Fibroblast of lung (primary cell): ENCODE results near the gene TAOK2. TPM values are rescaled to one million over a fixed set of nuclear protein-coding genes. Genes with fewer than 3 reads are reported as not detected.

Experiments
- DNase-seq, 2 donors: peaks; one replicate each; pipeline versions ENCODE4 v3.0.0 to v3.0.0-alpha.2; 2010; ENCODE audit warnings: low read depth in 2 of 2
- H2AFZ ChIP-seq: 2 replicates; pipeline ENCODE4 v1.5.1; 2012; ENCODE audit warnings: low read length, control low read depth, inconsistent platforms
- H3K27ac ChIP-seq: 2 replicates; pipeline ENCODE4 v1.5.1; 2011; ENCODE audit warnings: low read length, control low read depth; ENCODE audit not compliant: insufficient read depth
- H3K27me3 ChIP-seq: 2 replicates; pipeline ENCODE4 v1.5.1; 2011; ENCODE audit warnings: mild to moderate bottlenecking, low read length; ENCODE audit not compliant: control insufficient read depth, insufficient read depth
- H3K36me3 ChIP-seq: 2 replicates; pipeline ENCODE4 v1.5.1; 2011; ENCODE audit warnings: low read length; ENCODE audit not compliant: control insufficient read depth, insufficient read depth
- H3K4me1 ChIP-seq: 2 replicates; pipeline ENCODE4 v1.5.1; 2011; ENCODE audit warnings: low read length; ENCODE audit not compliant: control insufficient read depth, insufficient read depth; ENCODE audit errors: extremely low read depth
- H3K4me2 ChIP-seq: 2 replicates; pipeline ENCODE4 v1.5.1; 2011; ENCODE audit warnings: low read length, control low read depth; ENCODE audit not compliant: insufficient read depth; ENCODE audit errors: extremely low read depth
- H3K4me3 ChIP-seq, 4 experiments: fragments of 200-600 bp in 1 of 4; sonication (generic) in 1 of 4; replicated peaks in 1 of 4; 2 replicates each; pipeline ENCODE4 v1.5.1; 2011 to 2016; ENCODE audit warnings: low read length in 4 of 4, low read depth in 3 of 4, mild to moderate bottlenecking in 3 of 4, control low read depth in 2 of 4, inconsistent platforms in 1 of 4, mixed read lengths in 1 of 4; ENCODE audit not compliant: insufficient read depth in 1 of 4; ENCODE audit errors: control extremely low read depth in 1 of 4
- H3K79me2 ChIP-seq: 2 replicates; pipeline ENCODE4 v1.5.1; 2012; ENCODE audit warnings: mild to moderate bottlenecking, low read length, inconsistent platforms; ENCODE audit not compliant: control insufficient read depth, insufficient read depth
- H3K9ac ChIP-seq: 2 replicates; pipeline ENCODE4 v1.5.1; 2011; ENCODE audit warnings: mild to moderate bottlenecking, low read length, control low read depth; ENCODE audit not compliant: insufficient read depth
- H3K9me3 ChIP-seq: 2 replicates; pipeline ENCODE4 v1.5.1; 2012; ENCODE audit warnings: low read depth, low read length; ENCODE audit not compliant: control insufficient read depth, insufficient read depth
- H4K20me1 ChIP-seq: 2 replicates; pipeline ENCODE4 v1.5.1; 2011; ENCODE audit warnings: low read length; ENCODE audit not compliant: control insufficient read depth, insufficient read depth; ENCODE audit errors: extremely low read depth
- CTCF ChIP-seq, 2 donors: IDR thresholded peaks in 1 of 2; conservative IDR thresholded peaks in 1 of 2; 1 replicate in 1 of 2; 2 replicates in 1 of 2; pipeline ENCODE4 v1.5.1; 2011 to 2012; ENCODE audit warnings: low read length in 2 of 2, control low read depth in 1 of 2, inconsistent platforms in 1 of 2, low read depth in 1 of 2, mild to moderate bottlenecking in 1 of 2
- EZH2 ChIP-seq: IDR thresholded peaks from 2 replicates; pipeline ENCODE4 v1.5.1; 2012; ENCODE audit warnings: low read length, control low read depth, mild to moderate bottlenecking; ENCODE audit errors: missing control alignments
- polyA plus RNA-seq, 2 donors: library from polyadenylated mRNA; depleted of rRNA in 1 of 2; stranded (reverse) in 1 of 2; unstranded in 1 of 2; fragments of >200 nt; gene quantifications; 2 replicates each; pipeline ENCODE4 v1.2.1, GENCODE V29; 2011 to 2012; ENCODE audit warnings: missing spikeins in 1 of 2
- total RNA-seq: library from RNA; depleted of rRNA; stranded (reverse); fragments of >200 nt; gene quantifications from 2 replicates; pipeline ENCODE4 v1.2.1, GENCODE V29; 2014

Gene TAOK2
- total and polyA plus RNA-seq, 2 donors (not counting 1 experiment from before 2014, with no cell fraction given), result 12.3 to 41.3 TPM

DNA sequence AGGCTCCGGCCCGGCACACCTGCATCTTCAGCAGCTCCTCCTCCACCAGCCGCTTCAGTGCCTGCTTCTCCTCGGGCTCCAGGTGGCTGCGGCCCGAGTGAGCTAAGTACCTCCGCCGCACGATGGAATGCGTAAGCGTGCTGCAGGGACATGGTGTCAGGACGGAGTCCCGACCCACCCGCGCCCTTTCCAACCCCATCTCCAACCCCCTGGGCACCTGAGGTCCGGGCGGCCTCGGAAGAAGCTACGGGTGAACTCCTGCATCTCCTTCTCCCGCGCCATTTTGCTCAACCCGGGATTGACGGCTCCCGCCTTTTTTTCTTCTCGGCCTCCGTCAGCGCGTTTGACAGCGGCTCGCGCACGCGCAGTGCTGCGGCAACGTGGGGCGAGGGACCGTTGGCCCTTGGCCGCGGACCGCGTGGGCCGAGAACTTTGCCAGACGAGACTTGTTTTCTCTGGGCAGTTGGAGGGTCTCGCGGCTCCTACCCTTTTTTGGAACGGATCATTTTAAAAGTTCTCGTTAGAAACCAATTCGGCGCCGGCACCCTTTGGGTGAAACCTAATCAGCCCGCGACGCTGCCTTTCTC, 21.7 kb downstream of the TAOK2 start, which contains the start of gene HIRIP3:
HIRIP3 (minus strand) TSS at position 294 of the 587 bp plus-strand sequence; CDS start at position 282, 12 bp downstream.
- H3K4me2 ChIP-seq, result peak within 1 kb of the TSS; percentile 98
- H2AFZ ChIP-seq, result peak within 1 kb of the TSS; percentile 93
- peak; percentile 56 to 80 for DNase-seq
- no peaks in the 10 kb centered on the region for H3K9me3 ChIP-seq
- no peaks in the 10 kb centered on the region for H3K27me3 ChIP-seq
- H3K4me3 ChIP-seq, result peak within 1 kb of the TSS; percentile 74 to 97 (median 93)
- peak within 1 kb of the TSS; percentile 83 for H3K9ac ChIP-seq
- H3K27ac ChIP-seq, result peak within 1 kb of the TSS; percentile 97
- no peaks in the 10 kb centered on the region for H4K20me1 ChIP-seq
- H3K4me1 ChIP-seq, result peaks cover 14% of the 10 kb centered on the region
- peaks cover 16% of the 10 kb centered on the region for H3K36me3 ChIP-seq
- H3K79me2 ChIP-seq, result peaks cover 6% of the 10 kb centered on the region
- no peak for TF ChIP-seq EZH2
- TF ChIP-seq CTCF (conservative IDR thresholded peaks at IDR 0.05 in 1 of 2, IDR thresholded peaks at IDR 0.05 in 1 of 2; ENCODE audit: low read depth in 1 of 2, low read length in 2 of 2), result no peak

GRCh38 chr16:29995911-29996765, 22.5 kb downstream of the TAOK2 start, which contains the start of gene INO80E:
INO80E (plus strand) TSS chr16:29996241; CDS start chr16:29996311, 70 bp downstream.
- DNase-seq, result peak; percentile 92 to 95
- Histone ChIP-seq H3K27ac (peak within 1 kb of the TSS; percentile 97), H3K4me1 (peaks cover 14% of the 10 kb centered on the region), H3K27me3 (no peaks in the 10 kb centered on the region), H3K9ac (peak within 1 kb of the TSS; percentile 83), H3K36me3 (peaks cover 14% of the 10 kb centered on the region), H3K79me2 (peaks cover 6% of the 10 kb centered on the region), H3K4me3 (peak within 1 kb of the TSS; percentile 74 to 97 (median 93)), H3K4me2 (peak within 1 kb of the TSS; percentile 98), H3K9me3 (no peaks in the 10 kb centered on the region), H4K20me1 (no peaks in the 10 kb centered on the region), H2AFZ (peak within 1 kb of the TSS; percentile 93)
- TF ChIP-seq EZH2, result no peak
- no peak for TF ChIP-seq CTCF (conservative IDR thresholded peaks at IDR 0.05 in 1 of 2, IDR thresholded peaks at IDR 0.05 in 1 of 2; ENCODE audit: low read depth in 1 of 2, low read length in 2 of 2)

DNA sequence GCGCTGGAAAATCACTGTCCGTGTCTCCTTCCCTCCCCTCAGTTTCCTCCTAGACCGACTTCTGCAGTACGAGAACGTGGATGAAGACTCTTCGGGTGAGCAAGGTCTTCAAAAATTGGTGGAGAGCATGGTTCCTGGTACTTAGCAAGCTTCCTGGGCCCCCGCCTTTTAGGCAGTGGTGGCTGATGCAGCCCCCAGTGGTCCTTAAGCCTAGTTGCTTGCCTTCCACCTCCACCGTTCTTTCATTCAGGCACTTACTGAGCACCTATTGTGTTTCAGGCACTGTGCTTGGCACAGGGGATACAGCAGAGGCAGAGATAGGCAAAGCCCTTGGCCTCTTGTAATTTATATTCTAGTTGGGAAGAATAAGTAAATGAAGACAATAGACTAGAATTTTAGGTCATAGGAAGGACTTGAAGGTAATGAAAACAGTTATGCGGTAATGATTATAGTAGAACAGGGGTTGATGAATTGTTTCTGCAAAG, 23.1 kb downstream of the TAOK2 start:
- Histone ChIP-seq H3K79me2 (peaks cover 6% of the 10 kb centered on the region), H3K36me3 (peaks cover 13% of the 10 kb centered on the region), H3K27me3 (no peaks in the 10 kb centered on the region), H3K9ac (peak overlapping the region; percentile 83), H3K27ac (peak overlapping the region; percentile 97), H3K4me2 (peak overlapping the region; percentile 98), H3K4me1 (peaks cover 14% of the 10 kb centered on the region), H3K4me3 (peak overlapping the region; percentile 74 to 97 (median 93)), H4K20me1 (no peaks in the 10 kb centered on the region), H3K9me3 (no peaks in the 10 kb centered on the region), H2AFZ (peak overlapping the region; percentile 77)
- no peak for DNase-seq
- no peak for TF ChIP-seq EZH2
- TF ChIP-seq CTCF (conservative IDR thresholded peaks at IDR 0.05 in 1 of 2, IDR thresholded peaks at IDR 0.05 in 1 of 2; ENCODE audit: low read depth in 1 of 2, low read length in 2 of 2), result no peak
